SU-DHL-6 (cell line): Measurements from ENCODE around the gene GPR153.

Source experiments
- H2AFZ ChIP-seq: fragments of 200-600 bp; sonication (generic); 2 replicates; pipeline ENCODE4 v1.6.1; 2014; ENCODE audit warnings: low read depth, mild to moderate bottlenecking, moderate library complexity, mixed read lengths, antibody characterized with exemption, low read length; ENCODE audit not compliant: severe bottlenecking
- H3F3A ChIP-seq: fragments of 200-600 bp; shearing (Covaris generic); 2 replicates; pipeline ENCODE4 v1.6.0; 2016; ENCODE audit warnings: antibody characterized with exemption, mild to moderate bottlenecking; ENCODE audit not compliant: insufficient read depth
- H3K27ac ChIP-seq: fragments of 200-600 bp; sonication (generic); 2 replicates; pipeline ENCODE4 v1.5.1; 2016; ENCODE audit warnings: low read depth, mild to moderate bottlenecking, low read length, moderate library complexity, mixed read lengths
- H3K27me3 ChIP-seq: fragments of 200-600 bp; sonication (generic), shearing (Covaris generic); 2 replicates; pipeline ENCODE4 v1.6.0; 2014; ENCODE audit warnings: mild to moderate bottlenecking, low read length
- H3K36me3 ChIP-seq: fragments of 200-600 bp; sonication (generic); 2 replicates; pipeline ENCODE4 v1.6.1; 2014; ENCODE audit warnings: mild to moderate bottlenecking, low read length, mixed read lengths
- H3K4me2 ChIP-seq: fragments of 300-600, 200-600 bp; shearing (Covaris generic), sonication (generic); 2 replicates; pipeline ENCODE4 v1.6.0; 2014; ENCODE audit warnings: low read length, low read depth, mild to moderate bottlenecking; ENCODE audit not compliant: poor library complexity, severe bottlenecking
- H3K4me3 ChIP-seq: fragments of 200-600 bp; sonication (generic); 2 replicates; pipeline ENCODE4 v1.5.1; 2014; ENCODE audit warnings: antibody characterized with exemption, low read length, mild to moderate bottlenecking, mixed read lengths; ENCODE audit not compliant: insufficient read depth, poor library complexity, severe bottlenecking
- H3K79me2 ChIP-seq: fragments of 200-600 bp; sonication (generic); 2 replicates; pipeline ENCODE4 v1.6.1; 2014; ENCODE audit warnings: mild to moderate bottlenecking, low read length, moderate library complexity; ENCODE audit not compliant: insufficient read depth
- H3K9ac ChIP-seq: fragments of 200-600 bp; sonication (generic); 2 replicates; pipeline ENCODE4 v1.7.0; 2014; ENCODE audit warnings: mild to moderate bottlenecking, low read length
- H3K9me2 ChIP-seq: fragments of 200-600 bp; sonication (generic); replicated peaks from 2 replicates; pipeline ENCODE4 v1.6.1; 2014; ENCODE audit warnings: low read length; ENCODE audit not compliant: insufficient read depth
- H3K9me3 ChIP-seq: fragments of 200-600 bp; sonication (generic); 2 replicates; pipeline ENCODE4 v1.6.1; 2014; ENCODE audit warnings: low read length, mixed read lengths; ENCODE audit not compliant: insufficient read depth
- H4K20me1 ChIP-seq: fragments of 200-600 bp; sonication (generic); 2 replicates; pipeline ENCODE4 v1.6.1; 2014; ENCODE audit warnings: low read depth, mild to moderate bottlenecking, antibody characterized with exemption, low read length, moderate library complexity, mixed read lengths
- CTCF ChIP-seq: fragments of 200-600 bp; sonication (generic); IDR thresholded peaks from one replicate; pipeline ENCODE4 v1.5.1; 2017; ENCODE audit warnings: antibody characterized with exemption, mild to moderate bottlenecking, low read length, moderate library complexity; ENCODE audit not compliant: insufficient read depth, poor library complexity, severe bottlenecking
- EZH2phosphoT487 ChIP-seq: fragments of 200-600 bp; sonication (generic), shearing (Covaris generic); conservative IDR thresholded peaks from 2 replicates; pipeline ENCODE4 v1.6.1; 2018; ENCODE audit warnings: mild to moderate bottlenecking, antibody characterized with exemption, low read length, moderate library complexity, mixed read lengths

GPR153 gene

DNA sequence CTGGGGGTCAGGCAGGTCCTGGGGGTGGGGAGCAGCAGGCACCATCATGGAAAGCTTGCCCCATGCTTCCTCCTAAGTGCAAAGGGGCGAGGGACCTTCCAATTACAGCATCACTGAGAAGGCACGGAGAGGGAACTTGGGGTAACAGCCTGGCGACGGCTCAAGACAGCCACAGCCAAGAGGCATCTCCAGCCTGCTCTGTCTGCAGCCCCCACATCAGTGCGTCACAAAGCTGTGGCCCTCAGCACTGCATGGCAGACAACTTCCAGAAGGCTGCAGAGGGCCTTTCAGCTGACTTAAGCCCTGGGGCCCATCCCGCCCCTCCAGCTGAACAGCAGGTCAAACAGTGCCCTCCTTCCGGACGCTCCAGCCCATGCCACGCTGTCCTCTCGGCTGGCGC is 13.2 kb upstream of the GPR153 start:
- Histone ChIP-seq H4K20me1 (no peaks in the 10 kb centered on the region), H3K27ac (no peak overlapping the region), H3K4me2 (no peak overlapping the region), H3K9me3 (no peaks in the 10 kb centered on the region), H3K4me3 (no peak overlapping the region), H3K9ac (no peak overlapping the region), H3K79me2 (no peaks in the 10 kb centered on the region), H3K27me3 (no peaks in the 10 kb centered on the region), H3F3A (no peaks in the 10 kb centered on the region), H3K36me3 (no peaks in the 10 kb centered on the region), H3K9me2 (no peaks in the 10 kb centered on the region), H2AFZ (no peak overlapping the region)
- TF ChIP-seq CTCF (no peak), EZH2phosphoT487 (no peak)

- no peaks in the 10 kb centered on the region for H4K20me1 ChIP-seq
- no peaks in the 10 kb centered on the region for H3K9me3 ChIP-seq
- no peaks in the 10 kb centered on the region for H3K9me2 ChIP-seq
- H3K36me3 ChIP-seq, result no peaks in the 10 kb centered on the region
- no peak overlapping the region for H3K4me2 ChIP-seq
- no peak overlapping the region for H3K4me3 ChIP-seq
- H3K27ac ChIP-seq, result no peak overlapping the region
- H3K79me2 ChIP-seq, result no peaks in the 10 kb centered on the region
- no peaks in the 10 kb centered on the region for H3F3A ChIP-seq
- TF ChIP-seq CTCF, result no peak
- no peak for TF ChIP-seq EZH2phosphoT487
- H3K27me3 ChIP-seq, result no peaks in the 10 kb centered on the region
- no peak overlapping the region for H3K9ac ChIP-seq
- H2AFZ ChIP-seq, result no peak overlapping the region
These were observed 12.5 kb upstream of the GPR153 start for GRCh38 chr1:6273380-6273891.

DNA sequence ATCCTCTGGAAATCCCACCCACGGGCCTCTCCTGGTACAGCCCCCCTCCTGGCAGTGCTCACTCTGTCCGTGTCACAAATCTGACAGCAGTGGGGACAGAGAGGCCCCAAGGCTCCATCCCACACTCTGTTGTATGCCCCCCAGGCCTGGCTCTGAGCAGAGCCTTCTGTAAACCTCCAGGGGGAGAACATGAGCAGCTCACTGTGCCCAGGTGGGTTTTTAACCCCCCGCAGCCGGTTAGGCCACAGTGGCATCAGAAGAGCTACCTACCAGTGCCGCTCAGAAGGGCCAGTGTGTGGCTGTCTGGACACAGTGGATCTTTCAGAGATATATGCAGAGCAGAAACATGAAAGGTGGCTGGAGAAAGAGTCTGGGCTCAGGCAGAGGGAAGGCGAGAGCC is 12.0 kb upstream of the GPR153 start:
- no peak for TF ChIP-seq EZH2phosphoT487
- no peak for TF ChIP-seq CTCF
- no peak overlapping the region for H3K9ac ChIP-seq
- H3K4me3 ChIP-seq, result no peak overlapping the region
- H3K9me3 ChIP-seq, result no peaks in the 10 kb centered on the region
- no peaks in the 10 kb centered on the region for H3K9me2 ChIP-seq
- H3K27ac ChIP-seq, result no peak overlapping the region
- no peaks in the 10 kb centered on the region for H3K36me3 ChIP-seq
- no peak overlapping the region for H3K4me2 ChIP-seq
- no peaks in the 10 kb centered on the region for H3K27me3 ChIP-seq
- H4K20me1 ChIP-seq, result no peaks in the 10 kb centered on the region
- H2AFZ ChIP-seq, result no peak overlapping the region
- no peaks in the 10 kb centered on the region for H3K79me2 ChIP-seq
- no peaks in the 10 kb centered on the region for H3F3A ChIP-seq

DNA sequence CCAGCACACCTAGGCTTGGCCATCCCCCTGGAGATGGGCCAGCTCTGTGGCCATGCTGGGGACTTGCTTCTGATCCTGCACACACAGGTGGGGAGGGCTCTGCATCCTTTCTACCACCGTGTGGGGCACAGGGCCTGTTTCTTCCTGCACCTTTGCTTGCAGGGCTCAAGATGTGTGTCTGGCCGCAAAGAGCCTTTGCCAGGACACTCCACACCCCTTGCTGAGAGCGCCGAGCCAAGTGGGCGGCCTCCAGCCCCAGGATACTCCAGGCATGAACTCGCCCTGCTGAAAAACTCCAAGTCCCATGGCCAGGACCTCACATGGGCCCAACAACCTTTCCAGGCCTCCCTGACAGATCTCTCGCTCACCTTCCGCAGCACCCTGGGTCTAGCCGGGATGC is 11.6 kb upstream of the GPR153 start:
- Histone ChIP-seq H3K4me2 (no peak overlapping the region), H3K27ac (no peak overlapping the region), H4K20me1 (no peaks in the 10 kb centered on the region), H2AFZ (no peak overlapping the region), H3K79me2 (no peaks in the 10 kb centered on the region), H3K9ac (no peak overlapping the region), H3F3A (no peaks in the 10 kb centered on the region), H3K4me3 (no peak overlapping the region), H3K9me3 (no peaks in the 10 kb centered on the region), H3K27me3 (no peaks in the 10 kb centered on the region), H3K9me2 (no peaks in the 10 kb centered on the region), H3K36me3 (no peaks in the 10 kb centered on the region)
- TF ChIP-seq EZH2phosphoT487, result no peak
